Eye (tissue), 1 donor: Measurements from ENCODE around the gene BNIP5.
A peak's percentile ranks its signal among the peaks of the same experiment; 100 is the strongest.
"Not testable (repeated sequence)": the region's sequence is repeated elsewhere in the genome, so short reads cannot be mapped to it uniquely, and the experiment has no call there.

Experiments
- DNase-seq: peaks from one replicate; pipeline ENCODE4 v3.0.0-alpha.2; 2015

BNIP5 gene

GRCh38 chr6:36340618-36341454 is 4.1 kb upstream of the BNIP5 start:
- DNase-seq = peak; percentile 89

DNA sequence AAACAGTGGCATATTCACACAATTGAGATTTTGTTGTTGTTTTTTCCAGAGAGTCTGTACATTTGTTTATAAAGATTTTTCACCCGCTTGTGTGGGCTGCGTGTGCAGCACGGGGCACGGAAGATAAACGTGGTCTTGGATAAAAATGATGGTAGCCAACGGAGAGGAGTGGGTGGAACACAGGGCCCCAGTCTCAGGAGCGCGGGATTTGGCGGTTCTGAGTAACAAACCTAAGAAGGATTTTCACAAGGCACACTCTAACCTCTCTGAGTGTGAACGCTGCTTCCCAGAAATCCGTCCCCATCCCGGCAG is 3.6 kb upstream of the BNIP5 start:
- DNase-seq = no peak

GRCh38 chr6:36339146-36339545 is 2.5 kb upstream of the BNIP5 start:
- no peak for DNase-seq

DNA sequence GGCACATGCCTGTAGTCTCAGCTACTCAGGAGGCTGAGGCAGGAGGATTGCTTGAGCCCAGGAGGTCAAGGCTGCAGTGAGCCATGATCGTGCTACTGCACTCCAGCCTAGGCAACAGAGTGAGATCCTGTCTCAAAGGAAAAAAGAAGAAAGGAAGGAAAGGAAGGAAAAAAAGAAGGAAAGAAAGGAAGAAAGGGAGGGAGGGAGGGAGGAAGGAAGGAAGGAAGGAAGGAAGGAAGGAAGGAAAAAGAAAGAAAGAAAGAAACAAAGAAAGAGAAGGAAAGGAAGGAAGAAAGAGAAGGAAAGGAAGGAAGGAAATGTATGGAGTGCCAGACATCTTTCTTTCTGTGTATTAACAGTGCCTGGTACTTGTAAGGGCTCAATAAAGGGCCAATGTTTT is 1.5 kb upstream of the BNIP5 start:
- not testable (repeated sequence) for DNase-seq

GRCh38 chr6:36337814-36338213 is 1.1 kb upstream of the BNIP5 start:
- DNase-seq = no peak

- no peak for DNase-seq
Measured at GRCh38 chr6:36336208-36336710, 429 bp downstream of the BNIP5 start.

DNA sequence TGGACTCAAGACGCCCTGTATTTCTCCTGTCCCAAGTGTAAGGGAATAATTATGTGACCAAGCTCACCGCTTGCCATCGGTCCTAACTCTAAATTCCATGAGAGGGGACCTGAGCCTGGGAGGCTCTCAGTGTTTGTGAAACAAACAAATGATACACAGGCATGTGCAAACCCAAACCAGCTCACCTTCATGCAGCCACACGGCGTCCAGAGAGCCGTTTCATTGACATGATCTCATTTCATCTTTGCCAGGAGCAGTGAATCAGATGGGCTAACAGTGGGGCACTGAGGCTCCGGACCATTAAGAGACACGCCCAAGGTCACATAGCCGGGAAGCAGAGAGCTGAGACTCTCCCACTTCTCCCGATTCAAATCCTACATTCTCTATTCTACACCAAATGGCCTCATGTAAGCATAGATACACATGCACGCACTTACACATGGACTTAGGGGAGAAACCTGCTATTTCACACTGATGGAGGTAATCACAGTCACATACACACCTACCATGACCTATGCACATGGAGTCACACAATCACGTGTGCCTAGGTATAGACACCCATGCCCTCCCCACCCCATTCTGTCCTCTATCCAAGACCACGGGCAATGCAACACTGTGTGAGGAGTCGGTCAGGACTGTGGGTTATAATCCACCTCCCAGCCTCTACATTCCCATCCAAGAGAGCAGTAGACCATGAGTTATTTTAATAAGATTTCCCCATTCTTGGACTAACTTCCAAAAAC is 1.1 kb downstream of the BNIP5 start:
- peak; percentile 22 for DNase-seq

DNA sequence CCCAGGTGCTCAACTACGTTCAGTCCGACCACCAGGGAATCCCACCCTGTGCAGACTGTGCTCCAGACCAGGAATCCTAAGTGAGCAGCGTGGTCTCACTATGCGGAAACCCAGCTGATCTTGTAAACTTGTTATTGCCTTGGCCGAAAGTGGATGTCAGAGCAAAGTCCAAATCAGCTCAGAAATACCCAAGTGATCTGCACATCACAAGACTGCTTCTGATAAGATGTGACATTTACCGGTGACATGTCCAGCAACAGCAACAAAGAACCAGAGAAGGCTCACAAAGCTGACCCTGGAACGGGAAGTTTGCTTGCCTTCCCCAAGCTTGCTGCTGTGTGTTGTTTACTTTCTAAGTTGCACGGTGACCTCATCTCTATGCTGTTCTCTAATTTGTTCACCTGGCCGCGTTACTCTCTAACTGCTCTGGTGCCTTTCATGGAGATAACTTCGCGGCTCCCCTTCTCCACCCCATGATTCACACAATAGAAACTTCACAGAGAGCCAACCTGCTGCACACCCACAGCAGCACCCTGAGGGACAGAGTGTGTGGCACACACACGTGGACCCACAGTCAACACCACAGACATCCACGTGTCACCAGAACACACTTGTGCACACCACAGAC is 1.7 kb downstream of the BNIP5 start:
- peak; percentile 87 for DNase-seq

DNA sequence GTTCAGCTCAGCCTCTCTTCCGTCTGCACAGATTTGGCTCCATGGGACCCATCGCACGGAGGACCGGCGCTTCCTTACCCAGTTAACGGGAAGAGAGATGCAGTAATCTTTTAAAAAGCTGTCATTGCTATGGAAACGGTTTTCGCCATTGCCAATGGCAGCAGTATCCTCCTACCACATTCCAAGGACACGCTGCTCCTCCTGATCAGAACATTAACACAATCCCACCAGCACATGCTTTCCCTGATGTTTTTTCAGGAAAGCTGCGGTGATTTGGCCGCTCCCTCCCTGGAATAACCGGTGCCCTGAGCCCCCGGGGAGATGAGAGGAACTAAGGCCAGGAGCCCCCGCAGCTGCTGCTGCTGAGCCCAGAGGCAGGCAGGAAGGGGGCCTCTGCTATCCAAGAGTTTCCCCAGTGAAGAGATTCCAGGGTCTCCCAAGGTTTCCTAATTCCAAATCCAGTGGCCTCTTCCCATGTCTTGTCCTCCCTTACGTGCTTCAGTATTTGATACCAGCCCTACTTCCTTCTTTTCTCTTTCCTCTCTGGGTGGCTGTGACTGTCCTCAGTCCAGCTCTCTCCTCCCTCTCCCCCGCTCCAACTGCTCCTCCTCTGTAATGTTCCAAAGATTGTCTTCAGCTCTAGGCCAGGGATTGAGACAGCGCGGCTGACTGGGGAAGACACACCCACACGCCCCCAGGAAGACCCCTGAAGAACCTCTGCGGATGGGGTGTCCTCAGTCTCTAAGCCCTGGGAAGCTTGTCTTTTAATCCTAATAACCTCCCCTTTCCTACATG is 2.6 kb downstream of the BNIP5 start:
- peak; percentile 71 for DNase-seq

DNA sequence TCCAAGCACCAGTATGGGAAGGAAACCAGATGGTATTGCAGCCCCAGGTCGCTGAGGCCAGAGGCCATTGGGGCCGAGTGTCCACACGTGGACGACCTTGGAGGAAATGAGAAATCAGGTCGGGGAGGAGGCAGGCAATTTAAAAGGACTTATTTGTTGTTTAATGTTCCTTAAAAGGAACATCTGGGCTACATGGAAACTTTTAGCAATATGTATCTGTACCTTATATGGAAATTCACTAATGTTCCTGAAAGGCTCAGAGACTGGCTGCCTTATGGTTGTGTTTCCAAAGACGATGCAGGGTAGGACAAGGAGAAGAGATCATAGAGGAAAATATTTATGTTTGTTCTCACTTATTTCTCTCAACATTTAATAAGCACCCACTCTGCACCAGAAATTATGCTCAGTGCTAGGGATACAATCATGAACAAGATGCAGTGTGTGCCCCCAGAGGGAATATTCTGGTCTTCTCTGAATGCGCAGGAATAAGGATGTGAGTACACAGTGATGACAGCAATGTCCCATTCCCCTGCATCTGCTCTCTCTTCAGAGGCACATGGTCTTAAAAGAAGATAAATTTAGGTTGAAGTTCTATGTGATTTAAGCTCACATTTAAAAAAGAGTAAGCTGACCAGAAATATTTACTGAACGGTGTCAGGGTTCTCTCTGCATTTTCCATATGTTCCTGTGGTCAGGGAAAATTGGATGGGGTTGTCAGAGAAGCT is 3.4 kb downstream of the BNIP5 start:
- DNase-seq = no peak

DNA sequence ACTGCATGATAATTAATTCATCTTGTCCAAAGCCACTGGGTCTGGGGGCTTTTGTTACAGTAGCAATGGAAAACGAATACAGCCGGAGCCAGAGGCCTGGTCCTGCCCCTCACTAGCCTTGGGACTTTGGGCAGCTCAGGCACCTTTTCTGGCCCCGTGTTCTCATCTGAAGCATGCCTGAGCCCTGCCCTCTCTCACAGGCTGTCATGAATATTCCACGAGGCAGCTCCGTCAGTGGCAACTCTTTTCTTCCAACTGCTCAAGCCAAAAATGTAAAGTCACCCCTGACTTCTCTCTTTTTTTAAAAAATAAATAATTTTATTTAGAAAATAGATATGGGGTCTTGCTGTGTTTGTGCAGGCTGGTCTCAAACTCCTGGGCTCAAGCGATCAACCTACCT is 5.3 kb downstream of the BNIP5 start:
- no peak for DNase-seq

- DNase-seq = no peak
Measured at GRCh38 chr6:36330366-36330765, 6.3 kb downstream of the BNIP5 start.

- peak; percentile 50 for DNase-seq
Measured at GRCh38 chr6:36329798-36330291, 6.8 kb downstream of the BNIP5 start.

GRCh38 chr6:36328600-36328999 is 8.1 kb downstream of the BNIP5 start:
- DNase-seq = no peak

DNA sequence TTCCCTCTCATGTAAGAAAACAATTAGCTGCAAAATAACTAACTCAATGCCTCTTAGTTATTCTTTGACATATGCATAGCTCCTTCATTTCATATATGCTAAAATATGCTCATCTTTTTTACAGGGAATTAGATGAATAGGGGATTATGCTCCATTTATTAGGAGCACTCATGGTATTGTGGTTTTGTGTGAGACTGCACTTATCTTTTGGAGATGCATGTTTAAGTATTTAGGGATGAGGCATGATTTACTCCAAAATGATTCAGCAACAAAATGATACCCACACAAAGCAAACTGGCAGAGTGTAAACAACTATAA is 8.8 kb downstream of the BNIP5 start:
- no peak for DNase-seq

- DNase-seq = peak; percentile 27
Measured at GRCh38 chr6:36327226-36327918, 9.3 kb downstream of the BNIP5 start.

DNA sequence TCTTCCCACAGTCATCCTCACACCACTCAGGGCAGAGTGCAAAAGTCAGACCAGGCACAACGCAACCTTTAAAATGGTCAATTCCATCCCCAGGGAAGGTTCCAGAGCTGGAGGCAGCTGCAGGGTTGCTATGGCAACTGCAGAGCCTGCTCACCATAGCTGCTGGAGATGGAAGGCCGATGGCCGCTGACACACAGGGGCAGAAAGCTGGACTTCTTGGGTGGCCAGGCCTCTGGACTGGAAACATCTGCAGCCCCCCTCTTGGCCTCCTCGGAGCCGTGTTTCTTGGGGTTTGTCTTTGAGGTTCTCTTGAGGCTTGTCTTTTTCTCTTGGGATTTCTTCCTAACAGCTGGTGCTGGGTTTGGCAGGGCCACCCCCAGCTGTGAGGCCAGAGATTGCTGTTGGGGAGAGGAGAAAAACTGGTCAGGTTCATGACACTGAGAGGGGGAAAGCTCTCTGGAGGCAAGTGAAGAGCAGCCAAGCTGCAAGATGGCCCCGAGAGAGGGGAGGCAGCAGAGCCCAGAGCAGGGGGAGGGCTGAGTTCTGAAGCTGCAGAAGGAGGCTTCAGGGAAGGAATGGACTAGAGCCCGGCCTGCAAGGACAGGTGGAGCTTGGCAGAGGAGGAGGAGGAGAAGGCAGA is 10.2 kb downstream of the BNIP5 start:
- peak; percentile 88 for DNase-seq

DNA sequence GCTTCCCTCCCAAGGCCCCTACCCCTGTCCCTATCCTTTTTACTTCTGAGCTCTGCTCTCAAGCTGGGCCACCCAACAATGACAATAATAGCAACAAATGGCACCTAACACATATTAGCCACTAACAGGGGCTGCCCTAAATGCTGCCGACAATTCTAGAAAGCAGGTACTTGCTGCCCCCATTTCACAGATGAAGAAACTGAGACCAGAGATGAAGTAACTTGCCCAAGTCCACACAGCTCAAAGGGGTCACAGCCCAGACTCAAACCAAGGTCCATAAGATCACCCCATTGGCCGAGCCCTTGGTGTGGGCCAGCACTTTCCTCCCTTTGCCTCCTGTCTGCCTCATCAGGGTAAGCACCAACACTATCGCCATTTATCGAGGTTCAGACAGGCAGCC is 12.0 kb downstream of the BNIP5 start:
- DNase-seq = no peak

- DNase-seq = no peak
Measured at GRCh38 chr6:36324191-36324590, 12.5 kb downstream of the BNIP5 start.

GRCh38 chr6:36323062-36323461 is 13.6 kb downstream of the BNIP5 start:
- DNase-seq = peak; percentile 85

DNA sequence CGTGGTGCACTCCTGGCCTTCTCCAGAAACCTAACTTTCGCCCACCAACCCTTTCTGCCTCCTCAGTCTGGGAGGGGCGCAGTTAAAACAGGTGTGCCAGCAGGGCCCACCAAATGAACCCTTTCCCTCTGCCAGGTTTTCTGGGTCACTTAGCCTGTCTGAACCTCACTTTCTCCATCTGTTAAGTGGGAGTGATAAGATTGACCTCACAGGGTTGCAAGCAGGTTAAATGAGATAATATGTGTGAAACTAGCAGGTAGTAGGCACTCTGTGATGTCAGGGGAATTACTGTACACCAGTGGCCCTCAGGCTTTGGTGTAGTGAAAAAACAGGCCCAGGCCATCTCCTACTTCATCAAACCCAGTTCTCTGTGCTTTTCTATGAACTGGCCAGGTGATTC is 14.1 kb downstream of the BNIP5 start:
- no peak for DNase-seq
